Right atrium auricular region (tissue), 2 donors: ENCODE measurements around the gene DIP2B. TPM values are rescaled to one million over a fixed set of nuclear protein-coding genes. Genes with fewer than 3 reads are reported as not detected.
A peak's percentile ranks its signal among the peaks of the same experiment; 100 is the strongest.
"Not testable (repeated sequence)": the region's sequence is repeated elsewhere in the genome, so short reads cannot be mapped to it uniquely, and the experiment has no call there.

Experiments used
- DNase-seq: peaks from one replicate; pipeline ENCODE4 v3.0.0-alpha.2; 2019; ENCODE audit warnings: low spot score
- H3K27ac ChIP-seq, 2 donors: fragments of 200-600 bp; sonication (generic); 1 replicate in 1 of 2; 2 replicates in 1 of 2; pipeline ENCODE4 v1.5.1; 2016 to 2019
- H3K27me3 ChIP-seq, 2 donors: fragments of 200-600 bp; sonication (generic); one replicate each; pipeline versions ENCODE4 v1.5.1 to v1.6.0; 2017 to 2019
- H3K36me3 ChIP-seq: fragments of 200-600 bp; sonication (generic); one replicate; pipeline ENCODE4 v1.5.1; 2016
- H3K4me1 ChIP-seq, 2 donors: fragments of 200-600 bp; sonication (generic); one replicate each; pipeline versions ENCODE4 v1.5.1 to v1.6.0; 2017 to 2019
- H3K4me3 ChIP-seq, 2 donors: fragments of 200-600 bp; sonication (generic); 1 replicate in 1 of 2; 2 replicates in 1 of 2; pipeline ENCODE4 v1.5.1; 2017 to 2019; ENCODE audit warnings: mild to moderate bottlenecking in 1 of 2, moderate library complexity in 1 of 2
- H3K9me3 ChIP-seq, 2 donors: fragments of 200-600 bp; sonication (generic); one replicate each; pipeline ENCODE4 v1.5.1; 2019
- CTCF ChIP-seq, 2 donors: fragments of 200-600 bp; sonication (generic); IDR thresholded peaks; one replicate each; pipeline ENCODE4 v1.5.1; 2019; ENCODE audit warnings: antibody characterized with exemption in 2 of 2
- total RNA-seq, 2 donors: library from RNA; depleted of rRNA; stranded (reverse); fragments of >200 nt; gene quantifications; one replicate each; pipeline ENCODE4 v1.1.0, GENCODE V29; 2016

DIP2B gene
- total RNA-seq, 2 donors from 2014 or later: 11.6 to 15.2 TPM

DNA sequence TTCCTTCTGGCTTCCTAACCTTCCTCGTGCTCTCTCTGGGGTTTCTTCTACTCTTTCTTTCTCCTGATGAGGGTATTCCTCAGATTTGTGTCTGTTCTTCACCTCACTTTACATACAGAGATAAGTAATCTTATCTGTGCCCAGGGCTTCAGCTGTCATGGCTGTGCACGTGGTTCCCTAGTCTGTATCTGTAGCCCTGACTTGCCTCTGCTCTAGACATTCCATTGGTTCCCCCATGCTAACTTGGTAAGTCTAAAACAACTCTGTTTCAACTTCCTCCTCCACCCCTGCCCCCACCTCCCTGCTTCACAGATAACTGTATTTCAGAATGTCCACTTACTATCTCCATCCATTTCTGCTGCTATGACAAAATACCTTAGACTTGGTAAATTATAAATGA is 10.8 kb downstream of the DIP2B start:
- Histone ChIP-seq H3K27me3 (no peaks in the 10 kb centered on the region), H3K9me3 (no peaks in the 10 kb centered on the region), H3K4me3 (no peak overlapping the region), H3K27ac (no peak overlapping the region), H3K36me3 (no peaks in the 10 kb centered on the region), H3K4me1 (peaks cover 0 to 23% of the 10 kb centered on the region in 2 donors)
- DNase-seq: no peak
- no peak for TF ChIP-seq CTCF (IDR thresholded peaks at IDR 0.05)

- TF ChIP-seq CTCF (IDR thresholded peaks at IDR 0.05): no peak
- H3K9me3 ChIP-seq: no peaks in the 10 kb centered on the region
- H3K27ac ChIP-seq: peak overlapping the region in 1 of 2 donors; percentile 39
- no peaks in the 10 kb centered on the region for H3K36me3 ChIP-seq
- peaks cover 0 to 32% of the 10 kb centered on the region in 2 donors for H3K4me1 ChIP-seq
- no peak for DNase-seq
- H3K4me3 ChIP-seq: no peak overlapping the region
- H3K27me3 ChIP-seq: no peaks in the 10 kb centered on the region
Measured at GRCh38 chr12:50517421-50518048, 12.8 kb downstream of the DIP2B start.

- H3K4me1 ChIP-seq: peaks cover 0 to 32% of the 10 kb centered on the region in 2 donors
- no peak overlapping the region for H3K27ac ChIP-seq
- no peaks in the 10 kb centered on the region for H3K27me3 ChIP-seq
- H3K4me3 ChIP-seq: no peak overlapping the region
- no peaks in the 10 kb centered on the region for H3K36me3 ChIP-seq
- no peak for DNase-seq
- no peaks in the 10 kb centered on the region for H3K9me3 ChIP-seq
- TF ChIP-seq CTCF (IDR thresholded peaks at IDR 0.05): no peak
Measured at GRCh38 chr12:50518090-50518489, 13.3 kb downstream of the DIP2B start.

DNA sequence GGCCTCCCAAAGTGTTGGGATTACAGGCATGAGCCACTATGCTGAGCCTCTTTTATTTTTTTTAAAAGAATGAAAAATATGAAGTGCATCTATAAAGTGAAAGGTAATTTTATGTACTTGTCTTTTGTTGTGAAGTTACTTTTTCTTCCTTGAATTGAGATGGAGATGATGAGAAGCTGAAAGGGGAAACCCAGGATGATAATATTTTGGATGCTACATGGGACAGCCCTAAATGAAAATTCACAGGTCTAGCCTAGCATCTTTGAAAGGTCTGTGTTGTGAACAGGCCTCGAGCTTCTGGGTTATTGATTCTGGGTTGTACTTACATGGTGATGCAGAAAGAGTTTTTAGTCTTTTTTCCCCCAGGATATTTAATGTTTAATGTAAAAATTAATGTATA is 14.6 kb downstream of the DIP2B start:
- H3K4me1 ChIP-seq: peaks cover 0 to 32% of the 10 kb centered on the region in 2 donors
- no peak for TF ChIP-seq CTCF (IDR thresholded peaks at IDR 0.05)
- H3K27ac ChIP-seq: no peak overlapping the region
- H3K4me3 ChIP-seq: no peak overlapping the region
- no peaks in the 10 kb centered on the region for H3K36me3 ChIP-seq
- no peaks in the 10 kb centered on the region for H3K9me3 ChIP-seq
- no peak for DNase-seq
- H3K27me3 ChIP-seq: no peaks in the 10 kb centered on the region

DNA sequence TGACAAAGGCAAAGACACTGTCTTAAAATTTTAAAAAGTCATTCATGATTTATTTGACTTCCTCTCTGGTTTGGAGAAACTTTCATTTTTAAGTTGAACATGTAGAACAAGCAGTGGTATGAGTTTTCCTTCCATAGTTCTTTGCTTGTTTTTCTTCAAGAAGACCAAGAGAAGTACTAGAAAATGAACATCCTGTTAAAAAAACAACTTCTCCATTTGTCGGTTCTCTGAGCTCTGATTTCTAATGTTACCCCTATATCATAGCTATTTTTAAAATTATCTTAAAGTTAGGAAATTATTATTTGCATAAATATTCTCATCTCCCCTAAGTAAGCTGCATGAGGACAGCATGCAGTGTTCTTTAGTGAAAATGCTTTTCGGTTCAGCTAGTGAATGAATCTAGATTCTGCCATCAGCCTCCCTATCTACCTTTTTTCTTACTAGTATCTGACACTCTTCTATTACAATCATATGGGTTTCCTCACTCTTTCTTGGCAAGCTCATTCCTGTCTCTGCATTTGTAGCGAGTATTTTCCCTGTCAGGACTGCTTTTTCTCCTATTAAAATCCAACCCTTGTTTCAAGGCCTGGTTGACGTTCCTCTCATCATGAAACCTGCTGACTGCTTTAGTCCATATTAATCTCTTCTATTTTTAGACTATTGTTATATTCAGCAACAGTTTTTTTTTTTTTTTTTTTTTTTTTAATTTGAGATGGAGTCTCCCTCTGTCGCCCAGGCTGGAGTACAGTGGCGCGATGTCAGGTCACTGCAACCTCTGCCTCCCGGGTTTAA is 15.8 kb downstream of the DIP2B start:
- no peak for TF ChIP-seq CTCF (IDR thresholded peaks at IDR 0.05)
- DNase-seq: no peak
- Histone ChIP-seq H3K27ac (peak overlapping the region; percentile 35 to 58), H3K4me3 (no peak overlapping the region), H3K36me3 (no peaks in the 10 kb centered on the region), H3K4me1 (peaks cover 0 to 29% of the 10 kb centered on the region in 2 donors), H3K9me3 (no peaks in the 10 kb centered on the region), H3K27me3 (no peaks in the 10 kb centered on the region)

- not testable (repeated sequence) for H3K9me3 ChIP-seq, H3K27me3 ChIP-seq, H3K27ac ChIP-seq, DNase-seq, H3K36me3 ChIP-seq, H3K4me3 ChIP-seq
- H3K4me1 ChIP-seq: peaks cover 0 to 28% of the 10 kb centered on the region in 2 donors
Measured at GRCh38 chr12:50521781-50522180, 17.0 kb downstream of the DIP2B start.
